Immature natural killer cell (primary cell): ENCODE data around the gene RHBDL2. TPM values are rescaled to one million over a fixed set of nuclear protein-coding genes. Genes with fewer than 3 reads are reported as not detected.

Experiments used
- DNase-seq, 3 donors: peaks; one replicate each; pipeline ENCODE4 v3.0.0; 2022; ENCODE audit warnings: mixed read lengths in 1 of 3
- H3K27ac Mint-ChIP-seq, 6 donors: one replicate each; pipeline ENCODE4 v1.8.0; 2020; ENCODE audit warnings: mixed read lengths in 6 of 6, mild to moderate bottlenecking in 5 of 6, inconsistent platforms in 4 of 6, moderate library complexity in 3 of 6
- H3K27me3 Mint-ChIP-seq, 3 donors: one replicate each; pipeline ENCODE4 v1.8.0; 2020 to 2021; ENCODE audit warnings: low read depth in 3 of 3, mild to moderate bottlenecking in 3 of 3, mixed read lengths in 3 of 3, moderate library complexity in 3 of 3, inconsistent platforms in 1 of 3
- H3K36me3 Mint-ChIP-seq, 3 donors: one replicate each; pipeline ENCODE4 v1.8.0; 2020; ENCODE audit warnings: mixed read lengths in 3 of 3, inconsistent platforms in 2 of 3, mild to moderate bottlenecking in 2 of 3
- H3K4me1 Mint-ChIP-seq, 2 donors: one replicate each; pipeline ENCODE4 v1.8.0; 2020; ENCODE audit warnings: inconsistent platforms in 2 of 2, mild to moderate bottlenecking in 2 of 2, mixed read lengths in 2 of 2, moderate library complexity in 1 of 2
- H3K4me3 Mint-ChIP-seq, 5 donors: one replicate each; pipeline ENCODE4 v1.8.0; 2020; ENCODE audit warnings: mild to moderate bottlenecking in 5 of 5, mixed read lengths in 5 of 5, inconsistent platforms in 3 of 5, moderate library complexity in 3 of 5
- H3K9me3 Mint-ChIP-seq, 6 donors: one replicate each; pipeline ENCODE4 v1.8.0; 2020; ENCODE audit warnings: mild to moderate bottlenecking in 6 of 6, mixed read lengths in 6 of 6, inconsistent platforms in 4 of 6, moderate library complexity in 3 of 6
- polyA plus RNA-seq, 3 donors: library from polyadenylated mRNA; unstranded; fragments of 300-500 nt; fragmentation: Illumina TruSeq; gene quantifications; one replicate each; pipeline ENCODE4 v1.2.3, GENCODE V29; 2021

The RHBDL2 gene
- polyA plus RNA-seq, 3 donors from 2014 or later: not detected

GRCh38 chr1:38958967-38959366, 17.3 kb upstream of the RHBDL2 start:
- H3K4me3 Mint-ChIP-seq: no peak overlapping the region
- peaks cover 0 to 4% (median 0%) of the 10 kb centered on the region in 3 donors for H3K27me3 Mint-ChIP-seq
- H3K27ac Mint-ChIP-seq: no peak overlapping the region
- no peaks in the 10 kb centered on the region for H3K4me1 Mint-ChIP-seq
- no peaks in the 10 kb centered on the region for H3K36me3 Mint-ChIP-seq
- no peak for DNase-seq
- no peaks in the 10 kb centered on the region for H3K9me3 Mint-ChIP-seq

GRCh38 chr1:38953433-38953860, 11.8 kb upstream of the RHBDL2 start:
- Mint-ChIP-seq H3K4me3 (no peak overlapping the region), H3K27me3 (peaks cover 0 to 5% (median 4%) of the 10 kb centered on the region in 3 donors), H3K36me3 (no peaks in the 10 kb centered on the region), H3K27ac (no peak overlapping the region), H3K4me1 (no peaks in the 10 kb centered on the region), H3K9me3 (no peaks in the 10 kb centered on the region)
- no peak for DNase-seq

GRCh38 chr1:38950553-38950952, 8.9 kb upstream of the RHBDL2 start:
- Mint-ChIP-seq H3K4me1 (no peaks in the 10 kb centered on the region), H3K36me3 (no peaks in the 10 kb centered on the region), H3K9me3 (peaks cover 0 to 2% (median 0%) of the 10 kb centered on the region in 6 donors), H3K4me3 (no peak overlapping the region), H3K27me3 (peaks cover 2 to 9% (median 8%) of the 10 kb centered on the region in 3 donors), H3K27ac (no peak overlapping the region)
- no peak for DNase-seq

- Mint-ChIP-seq H3K9me3 (peaks cover 0 to 2% (median 0%) of the 10 kb centered on the region in 6 donors), H3K4me1 (no peaks in the 10 kb centered on the region), H3K36me3 (no peaks in the 10 kb centered on the region), H3K27me3 (peaks cover 2 to 8% (median 8%) of the 10 kb centered on the region in 3 donors), H3K4me3 (no peak overlapping the region), H3K27ac (no peak overlapping the region)
- no peak for DNase-seq
Observed at GRCh38 chr1:38944547-38944946, 2.9 kb upstream of the RHBDL2 start.

- H3K36me3 Mint-ChIP-seq: no peaks in the 10 kb centered on the region
- H3K9me3 Mint-ChIP-seq: no peaks in the 10 kb centered on the region
- H3K4me3 Mint-ChIP-seq: no peak overlapping the region
- DNase-seq: no peak
- H3K4me1 Mint-ChIP-seq: no peaks in the 10 kb centered on the region
- no peak overlapping the region for H3K27ac Mint-ChIP-seq
- peaks cover 0 to 5% (median 2%) of the 10 kb centered on the region in 3 donors for H3K27me3 Mint-ChIP-seq
Observed at GRCh38 chr1:38942664-38943428, 1.2 kb upstream of the RHBDL2 start.

- Mint-ChIP-seq H3K36me3 (no peaks in the 10 kb centered on the region), H3K9me3 (no peaks in the 10 kb centered on the region), H3K27ac (no peak overlapping the region), H3K4me3 (no peak overlapping the region), H3K4me1 (no peaks in the 10 kb centered on the region), H3K27me3 (no peaks in the 10 kb centered on the region)
- DNase-seq: no peak
Observed at GRCh38 chr1:38941093-38941492, 537 bp downstream of the RHBDL2 start.

- Mint-ChIP-seq H3K36me3 (no peaks in the 10 kb centered on the region), H3K27me3 (no peaks in the 10 kb centered on the region), H3K27ac (no peak overlapping the region), H3K9me3 (no peaks in the 10 kb centered on the region), H3K4me3 (no peak overlapping the region), H3K4me1 (no peaks in the 10 kb centered on the region)
- no peak for DNase-seq
Observed at GRCh38 chr1:38940339-38941047, 1.1 kb downstream of the RHBDL2 start.

- H3K36me3 Mint-ChIP-seq: no peaks in the 10 kb centered on the region
- no peaks in the 10 kb centered on the region for H3K4me1 Mint-ChIP-seq
- no peak overlapping the region for H3K4me3 Mint-ChIP-seq
- no peak overlapping the region for H3K27ac Mint-ChIP-seq
- DNase-seq: no peak
- H3K9me3 Mint-ChIP-seq: no peaks in the 10 kb centered on the region
- H3K27me3 Mint-ChIP-seq: no peaks in the 10 kb centered on the region
Observed at GRCh38 chr1:38938722-38939260, 2.8 kb downstream of the RHBDL2 start.

GRCh38 chr1:38932571-38932970, 9.1 kb downstream of the RHBDL2 start:
- no peak for DNase-seq
- H3K27me3 Mint-ChIP-seq: peaks cover 0 to 6% (median 0%) of the 10 kb centered on the region in 3 donors
- no peaks in the 10 kb centered on the region for H3K36me3 Mint-ChIP-seq
- H3K9me3 Mint-ChIP-seq: no peaks in the 10 kb centered on the region
- H3K4me3 Mint-ChIP-seq: no peak overlapping the region
- H3K27ac Mint-ChIP-seq: no peak overlapping the region
- no peaks in the 10 kb centered on the region for H3K4me1 Mint-ChIP-seq

- Mint-ChIP-seq H3K4me1 (no peaks in the 10 kb centered on the region), H3K4me3 (no peak overlapping the region), H3K27ac (no peak overlapping the region), H3K36me3 (no peaks in the 10 kb centered on the region), H3K9me3 (no peaks in the 10 kb centered on the region), H3K27me3 (peaks cover 0 to 6% (median 0%) of the 10 kb centered on the region in 3 donors)
- no peak for DNase-seq
Observed at GRCh38 chr1:38929476-38929875, 12.2 kb downstream of the RHBDL2 start.

GRCh38 chr1:38929054-38929453, 12.6 kb downstream of the RHBDL2 start:
- Mint-ChIP-seq H3K4me1 (no peaks in the 10 kb centered on the region), H3K36me3 (no peaks in the 10 kb centered on the region), H3K27me3 (peaks cover 0 to 6% (median 0%) of the 10 kb centered on the region in 3 donors), H3K27ac (no peak overlapping the region), H3K9me3 (no peaks in the 10 kb centered on the region), H3K4me3 (no peak overlapping the region)
- DNase-seq: no peak

GRCh38 chr1:38926091-38926490, 15.5 kb downstream of the RHBDL2 start:
- H3K27ac Mint-ChIP-seq: no peak overlapping the region
- DNase-seq: no peak
- H3K27me3 Mint-ChIP-seq: no peaks in the 10 kb centered on the region
- no peaks in the 10 kb centered on the region for H3K4me1 Mint-ChIP-seq
- no peaks in the 10 kb centered on the region for H3K36me3 Mint-ChIP-seq
- no peak overlapping the region for H3K4me3 Mint-ChIP-seq
- no peaks in the 10 kb centered on the region for H3K9me3 Mint-ChIP-seq

- Mint-ChIP-seq H3K4me3 (no peak overlapping the region), H3K9me3 (no peaks in the 10 kb centered on the region), H3K27ac (no peak overlapping the region), H3K27me3 (no peaks in the 10 kb centered on the region), H3K4me1 (no peaks in the 10 kb centered on the region), H3K36me3 (no peaks in the 10 kb centered on the region)
- no peak for DNase-seq
Observed at GRCh38 chr1:38925391-38925790, 16.2 kb downstream of the RHBDL2 start.

- H3K27ac Mint-ChIP-seq: no peak overlapping the region
- DNase-seq: no peak
Observed at GRCh38 chr1:38923607-38924006, 18.0 kb downstream of the RHBDL2 start.

More at GRCh38 chr1:38923607-38924006, 18.0 kb downstream of the RHBDL2 start:
- Mint-ChIP-seq H3K4me3 (no peak overlapping the region), H3K9me3 (no peaks in the 10 kb centered on the region), H3K27me3 (no peaks in the 10 kb centered on the region), H3K4me1 (no peaks in the 10 kb centered on the region), H3K36me3 (no peaks in the 10 kb centered on the region)
